NCI-H2196 (cell line): Measurements from ENCODE around the gene TRPC4AP.
"Not testable (repeated sequence)": the region's sequence is repeated elsewhere in the genome, so short reads cannot be mapped to it uniquely, and the experiment has no call there.

Source experiments
- DNase-seq: peaks from one replicate; lab custom pipeline; 2025; ENCODE audit not compliant: unreplicated experiment; lab: John Stamatoyannopoulos, UW

The TRPC4AP gene

GRCh38 chr20:35059110-35059509, 33.5 kb downstream of the TRPC4AP start:
- DNase-seq, result no peak

GRCh38 chr20:35055445-35056276, 36.9 kb downstream of the TRPC4AP start:
- DNase-seq, result no peak

- no peak for DNase-seq
These were observed 37.8 kb downstream of the TRPC4AP start for GRCh38 chr20:35054814-35055213.

- not testable (repeated sequence) for DNase-seq
These were observed 40.0 kb downstream of the TRPC4AP start for GRCh38 chr20:35052616-35053015.

GRCh38 chr20:35049776-35050352, 42.7 kb downstream of the TRPC4AP start:
- DNase-seq, result no peak

GRCh38 chr20:35048739-35049138, 43.9 kb downstream of the TRPC4AP start:
- no peak for DNase-seq

GRCh38 chr20:35042268-35042667, 50.3 kb downstream of the TRPC4AP start:
- no peak for DNase-seq

- no peak for DNase-seq
These were observed 52.0 kb downstream of the TRPC4AP start for GRCh38 chr20:35040646-35041045.

GRCh38 chr20:35039846-35040489, 52.6 kb downstream of the TRPC4AP start:
- DNase-seq, result no peak

GRCh38 chr20:35039146-35039545, 53.5 kb downstream of the TRPC4AP start:
- DNase-seq, result no peak

- no peak for DNase-seq
These were observed 58.5 kb downstream of the TRPC4AP start for GRCh38 chr20:35034145-35034544.

GRCh38 chr20:35030136-35030535, 62.5 kb downstream of the TRPC4AP start:
- DNase-seq, result no peak

- DNase-seq, result no peak
These were observed 65.3 kb downstream of the TRPC4AP start for GRCh38 chr20:35027301-35027700.

- DNase-seq, result no peak
These were observed 67.5 kb downstream of the TRPC4AP start for GRCh38 chr20:35025116-35025515.

GRCh38 chr20:35023624-35024023, 69.0 kb downstream of the TRPC4AP start:
- DNase-seq, result no peak

GRCh38 chr20:35021831-35022230, 70.8 kb downstream of the TRPC4AP start:
- no peak for DNase-seq

- no peak for DNase-seq
These were observed 71.5 kb downstream of the TRPC4AP start for GRCh38 chr20:35021063-35021462.

- no peak for DNase-seq
These were observed 72.3 kb downstream of the TRPC4AP start for GRCh38 chr20:35020108-35020928.

GRCh38 chr20:35018590-35019371, 73.8 kb downstream of the TRPC4AP start:
- DNase-seq, result no peak

GRCh38 chr20:35017099-35017835, 75.3 kb downstream of the TRPC4AP start:
- DNase-seq, result no peak
